HEK293 (cell line): ENCODE results near the gene STK16.

Experiments
- CTCF ChIA-PET: fragments of 350-600 bp; formaldehyde crosslinking; extraction: SDS; loops from one replicate; lab custom pipeline; 2021; ENCODE audit warnings: antibody characterized with exemption; lab: Yijun Ruan, JAX
- POLR2A ChIA-PET: fragments of 300-600 bp; formaldehyde crosslinking; extraction: SDS; loops from one replicate; lab custom pipeline; 2020; ENCODE audit warnings: antibody characterized with exemption, inconsistent platforms; lab: Yijun Ruan, JAX
- H3K27ac ChIP-seq: fragments of 200-500 bp; sonication (Bioruptor generic); 2 replicates; pipeline ENCODE4 v1.5.1; 2014; ENCODE audit warnings: low read depth, low read length, control low read depth, inconsistent platforms; ENCODE audit errors: extremely low read depth
- H3K36me3 ChIP-seq, 2 experiments: fragments of 200-500 bp in 1 of 2; sonication (Bioruptor generic) in 1 of 2; 1 replicate in 1 of 2; 2 replicates in 1 of 2; pipeline ENCODE4 v1.5.1; 2014 to 2017; ENCODE audit warnings: inconsistent platforms in 2 of 2, low read length in 2 of 2; ENCODE audit not compliant: control insufficient read depth in 2 of 2, insufficient read depth in 1 of 2
- H3K4me1 ChIP-seq: fragments of 200-500 bp; sonication (Bioruptor generic); 2 replicates; pipeline ENCODE4 v1.5.1; 2014; ENCODE audit warnings: mild to moderate bottlenecking, low read length, inconsistent platforms; ENCODE audit not compliant: control insufficient read depth, insufficient read depth
- H3K4me3 ChIP-seq: 2 replicates; pipeline ENCODE4 v1.5.1; 2011; ENCODE audit warnings: low read depth, mild to moderate bottlenecking, control low read depth, low read length, moderate library complexity
- H3K9me3 ChIP-seq: fragments of 200-500 bp; sonication (Bioruptor generic); 2 replicates; pipeline ENCODE4 v1.5.1; 2014; ENCODE audit warnings: low read depth, low read length, inconsistent platforms; ENCODE audit not compliant: control insufficient read depth, insufficient read depth
- BCL6B ChIP-seq: fragments of 450-650 bp; formaldehyde crosslinking; IDR thresholded peaks from 2 replicates; pipeline ENCODE4 v1.5.1; 2017; ENCODE audit warnings: missing biosample characterization, missing genetic modification characterization
- CTCF ChIP-seq: fragments of 450-650 bp; formaldehyde crosslinking; IDR thresholded peaks from 2 replicates; pipeline ENCODE4 v1.5.1; 2016; ENCODE audit warnings: missing biosample characterization, missing genetic modification characterization
- SCRT1 ChIP-seq: fragments of 450-650 bp; formaldehyde crosslinking; IDR thresholded peaks from 2 replicates; pipeline ENCODE4 v1.5.1; 2016; ENCODE audit warnings: missing biosample characterization, missing genetic modification characterization, borderline replicate concordance
- SCRT2 ChIP-seq: fragments of 450-650 bp; formaldehyde crosslinking; IDR thresholded peaks from 2 replicates; pipeline ENCODE4 v1.5.1; 2016; ENCODE audit warnings: missing biosample characterization, missing genetic modification characterization
- TCF7L2 ChIP-seq: IDR thresholded peaks from 2 replicates; pipeline ENCODE4 v1.6.1; 2011; ENCODE audit warnings: low read depth, mild to moderate bottlenecking, inconsistent platforms, low read length, moderate library complexity, borderline replicate concordance
- YY2 ChIP-seq: fragments of 450-650 bp; formaldehyde crosslinking; IDR thresholded peaks from 2 replicates; pipeline ENCODE4 v1.5.1; 2016; ENCODE audit warnings: missing biosample characterization, missing genetic modification characterization
- ZBTB44 ChIP-seq: fragments of 450-650 bp; IDR thresholded peaks from 2 replicates; pipeline ENCODE4 v1.5.1; 2018; ENCODE audit warnings: missing biosample characterization, mild to moderate bottlenecking, missing genetic modification characterization
- ZBTB48 ChIP-seq: fragments of 450-650 bp; formaldehyde crosslinking; IDR thresholded peaks from 2 replicates; pipeline ENCODE4 v1.5.1; 2016; ENCODE audit warnings: missing biosample characterization, missing genetic modification characterization
- ZBTB8A ChIP-seq: fragments of 450-650 bp; formaldehyde crosslinking; IDR thresholded peaks from 2 replicates; pipeline ENCODE4 v1.5.1; 2016; ENCODE audit warnings: missing biosample characterization, missing genetic modification characterization
- ZEB2 ChIP-seq: fragments of 450-650 bp; formaldehyde crosslinking; IDR thresholded peaks from 2 replicates; pipeline ENCODE4 v1.5.1; 2016; ENCODE audit warnings: missing biosample characterization, missing genetic modification characterization
- ZFHX2 ChIP-seq: fragments of 450-650 bp; formaldehyde crosslinking; conservative IDR thresholded peaks from 2 replicates; pipeline ENCODE4 v1.5.1; 2016; ENCODE audit warnings: missing biosample characterization, missing genetic modification characterization
- ZFP41 ChIP-seq: fragments of 450-650 bp; formaldehyde crosslinking; IDR thresholded peaks from 2 replicates; pipeline ENCODE4 v1.5.1; 2016; ENCODE audit warnings: missing biosample characterization, missing genetic modification characterization, borderline replicate concordance
- ZNF157 ChIP-seq: fragments of 450-650 bp; formaldehyde crosslinking; IDR thresholded peaks from 2 replicates; pipeline ENCODE4 v1.5.1; 2016; ENCODE audit warnings: missing biosample characterization, missing genetic modification characterization
- ZNF19 ChIP-seq: fragments of 450-650 bp; formaldehyde crosslinking; IDR thresholded peaks from 2 replicates; pipeline ENCODE4; 2016; ENCODE audit warnings: missing biosample characterization, missing genetic modification characterization, low read depth
- ZNF341 ChIP-seq: fragments of 450-650 bp; formaldehyde crosslinking; IDR thresholded peaks from 2 replicates; pipeline ENCODE4; 2016; ENCODE audit warnings: low read depth, missing biosample characterization, missing genetic modification characterization
- ZNF350 ChIP-seq: fragments of 450-650 bp; formaldehyde crosslinking; IDR thresholded peaks from 2 replicates; pipeline ENCODE4 v1.5.0; 2017; ENCODE audit warnings: missing biosample characterization, mild to moderate bottlenecking, missing genetic modification characterization
- ZNF544 ChIP-seq: fragments of 450-650 bp; formaldehyde crosslinking; IDR thresholded peaks from 2 replicates; pipeline ENCODE4 v1.5.0; 2017; ENCODE audit warnings: missing biosample characterization, missing genetic modification characterization
- ZNF664 ChIP-seq: fragments of 450-650 bp; formaldehyde crosslinking; IDR thresholded peaks from 2 replicates; pipeline ENCODE4 v1.5.1; 2016; ENCODE audit warnings: missing biosample characterization, missing genetic modification characterization
- ZSCAN16 ChIP-seq: fragments of 450-650 bp; formaldehyde crosslinking; IDR thresholded peaks from 2 replicates; pipeline ENCODE4 v1.5.1; 2016; ENCODE audit warnings: missing biosample characterization, missing genetic modification characterization
- ZSCAN18 ChIP-seq: fragments of 450-650 bp; formaldehyde crosslinking; IDR thresholded peaks from 2 replicates; pipeline ENCODE4 v1.5.1; 2016; ENCODE audit warnings: missing biosample characterization, missing genetic modification characterization
- TF ChIP-seq, protein P1 (sequence below): fragments of 450-650 bp; formaldehyde crosslinking; IDR thresholded peaks from 2 replicates; pipeline ENCODE4 v1.5.1; 2016; ENCODE audit warnings: missing biosample characterization, missing genetic modification characterization

Gene STK16

GRCh38 chr2:219297766-219298456 lies 52.6 kb downstream of the STK16 start:
- ChIA-PET CTCF (interaction anchor here (0.6 to 11.6 kb wide), 16 partner anchors 19 to 691 kb away, joined by 3 to 297 read pairs (median 4); partner anchors contain the start of genes ANKZF1, ATG9A, CNPPD1 and DNAJB2), POLR2A (interaction anchor here (0.5 kb wide), 1 partner anchor 45 kb away, joined by 3 read pairs; no protein-coding TSS in a partner anchor)
- no peak overlapping the region for H3K4me3 ChIP-seq
- H3K4me1 ChIP-seq: no peaks in the 10 kb centered on the region; the same call in 1 of the 2 replicates
- H3K27ac ChIP-seq: no peak overlapping the region
- H3K9me3 ChIP-seq: no peaks in the 10 kb centered on the region
- no peaks in the 10 kb centered on the region for H3K36me3 ChIP-seq
- TF ChIP-seq ZNF341 (tag by site-specific recombination) (no peak), BCL6B (tag by site-specific recombination) (no peak)

GRCh38 chr2:219298759-219299371 lies 53.6 kb downstream of the STK16 start:
- ChIA-PET CTCF (interaction anchor here (0.6 to 11.6 kb wide), 28 partner anchors 10 to 633 kb away, joined by 3 to 297 read pairs (median 4); partner anchors contain the start of genes ANKZF1, ATG9A, CNPPD1 and DNAJB2), POLR2A (interaction anchor here (1.4 kb wide), 1 partner anchor 20 kb away, joined by 9 read pairs; the partner anchor contains the start of gene DNAJB2)
- Histone ChIP-seq H3K27ac (no peak overlapping the region), H3K4me3 (no peak overlapping the region), H3K9me3 (no peaks in the 10 kb centered on the region), H3K4me1 (no peaks in the 10 kb centered on the region; the same call in 1 of the 2 replicates), H3K36me3 (no peaks in the 10 kb centered on the region)
- no peak for TF ChIP-seq ZNF544 (tag by site-specific recombination)
- 0 out of 2 replicates have a peak, but pooled peaks have one; percentile 2 for TF ChIP-seq ZEB2
- TF ChIP-seq SCRT2: peak; percentile 60; the same call in 1 of the 2 replicates
- no peak for TF ChIP-seq ZBTB44 (tag by site-specific recombination)
- no peak for TF ChIP-seq ZSCAN16
- TF ChIP-seq ZFHX2 (tag by site-specific recombination): 0 out of 2 replicates have a peak, but pooled peaks have one; percentile 19
- TF ChIP-seq TCF7L2: no peak
- TF ChIP-seq ZNF157 (tag by site-specific recombination): no peak
- TF ChIP-seq, protein P1, sequence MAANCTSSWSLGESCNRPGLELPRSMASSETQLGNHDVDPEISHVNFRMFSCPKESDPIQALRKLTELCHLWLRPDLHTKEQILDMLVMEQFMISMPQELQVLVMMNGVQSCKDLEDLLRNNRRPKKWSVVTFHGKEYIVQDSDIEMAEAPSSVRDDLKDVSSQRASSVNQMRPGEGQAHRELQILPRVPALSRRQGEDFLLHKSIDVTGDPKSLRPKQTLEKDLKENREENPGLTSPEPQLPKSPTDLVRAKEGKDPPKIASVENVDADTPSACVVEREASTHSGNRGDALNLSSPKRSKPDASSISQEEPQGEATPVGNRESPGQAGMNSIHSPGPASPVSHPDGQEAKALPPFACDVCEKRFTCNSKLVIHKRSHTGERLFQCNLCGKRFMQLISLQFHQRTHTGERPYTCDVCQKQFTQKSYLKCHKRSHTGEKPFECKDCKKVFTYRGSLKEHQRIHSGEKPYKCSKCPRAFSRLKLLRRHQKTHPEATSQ (tag by site-specific recombination): no peak
- 0 out of 2 replicates have a peak, but pooled peaks have one; percentile 24 for TF ChIP-seq ZBTB48 (tag by site-specific recombination)
- no peak for TF ChIP-seq ZNF664
- no peak for TF ChIP-seq ZSCAN18 (tag by site-specific recombination)
- TF ChIP-seq ZNF350 (tag by site-specific recombination): no peak
- no peak for TF ChIP-seq ZBTB8A
- TF ChIP-seq ZFP41 (tag by site-specific recombination): no peak
- peak; percentile 76 for TF ChIP-seq CTCF (tag by site-specific recombination)
- TF ChIP-seq ZNF19: no peak
- no peak for TF ChIP-seq SCRT1
- no peak for TF ChIP-seq YY2 (tag by site-specific recombination)
